Subcutaneous abdominal adipose tissue (tissue), 5 donors: Measurements from ENCODE around the gene ZBTB49.
"Not testable (repeated sequence)": the region's sequence is repeated elsewhere in the genome, so short reads cannot be mapped to it uniquely, and the experiment has no call there.

Experiments used
- H3K27ac ChIP-seq: one replicate; pipeline ENCODE4 v1.7.0; 2013; ENCODE audit warnings: low read depth, mild to moderate bottlenecking, inconsistent platforms, low read length, moderate library complexity
- H3K27me3 ChIP-seq, 5 donors: one replicate each; pipeline ENCODE4 v1.7.0; 2013; ENCODE audit warnings: low read length in 5 of 5, inconsistent platforms in 1 of 5; ENCODE audit not compliant: control insufficient read depth in 5 of 5, insufficient read depth in 4 of 5
- H3K36me3 ChIP-seq, 5 donors: one replicate each; pipeline ENCODE4 v1.7.0; 2013; ENCODE audit warnings: low read length in 5 of 5; ENCODE audit not compliant: control insufficient read depth in 5 of 5, insufficient read depth in 5 of 5
- H3K4me1 ChIP-seq, 5 donors: one replicate each; pipeline ENCODE4 v1.7.0; 2013; ENCODE audit warnings: low read length in 5 of 5, mild to moderate bottlenecking in 3 of 5, moderate library complexity in 1 of 5; ENCODE audit not compliant: control insufficient read depth in 5 of 5, insufficient read depth in 5 of 5
- H3K4me3 ChIP-seq, 5 donors: one replicate each; pipeline ENCODE4 v1.7.0; 2013; ENCODE audit warnings: low read length in 5 of 5, low read depth in 1 of 5
- H3K9ac ChIP-seq, 5 donors: one replicate each; pipeline ENCODE4 v1.7.0; 2013; ENCODE audit warnings: low read length in 5 of 5, mild to moderate bottlenecking in 4 of 5, moderate library complexity in 3 of 5
- H3K9me3 ChIP-seq, 5 donors: one replicate each; pipeline ENCODE4 v1.7.0; 2013; ENCODE audit warnings: low read length in 5 of 5; ENCODE audit not compliant: control insufficient read depth in 5 of 5
- donor health status: healthy.
- donor health status: healthy.
- donor health status: healthy.
- donor health status: healthy.
- donor health status: healthy.

ZBTB49 gene

DNA sequence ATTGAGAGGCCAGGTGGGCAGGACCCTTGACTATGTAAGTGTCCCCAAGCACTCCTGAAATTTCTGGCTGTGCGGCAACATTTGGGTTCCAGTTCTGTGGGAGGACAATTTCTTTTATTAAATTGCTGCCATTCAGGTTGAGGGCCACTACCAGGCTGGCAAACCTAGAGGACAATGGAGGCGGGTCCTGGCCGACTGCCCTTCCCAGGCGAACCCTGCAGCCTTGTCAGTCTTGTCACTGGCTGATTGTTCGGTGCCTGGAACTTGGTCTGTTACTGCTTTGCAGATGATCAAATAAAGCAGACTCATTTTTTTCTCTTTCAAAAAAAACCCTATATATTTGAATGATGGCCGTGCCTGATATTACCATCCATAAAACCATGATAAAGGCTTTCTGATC lies 35.4 kb upstream of the ZBTB49 start:
- Histone ChIP-seq H3K4me3 (no peak overlapping the region), H3K27me3 (peaks cover 0 to 10% (median 2%) of the 10 kb centered on the region in 5 donors), H3K9ac (no peak overlapping the region), H3K27ac (no peak overlapping the region), H3K36me3 (no peaks in the 10 kb centered on the region), H3K9me3 (no peaks in the 10 kb centered on the region), H3K4me1 (peaks cover 0 to 10% (median 4%) of the 10 kb centered on the region in 5 donors)

DNA sequence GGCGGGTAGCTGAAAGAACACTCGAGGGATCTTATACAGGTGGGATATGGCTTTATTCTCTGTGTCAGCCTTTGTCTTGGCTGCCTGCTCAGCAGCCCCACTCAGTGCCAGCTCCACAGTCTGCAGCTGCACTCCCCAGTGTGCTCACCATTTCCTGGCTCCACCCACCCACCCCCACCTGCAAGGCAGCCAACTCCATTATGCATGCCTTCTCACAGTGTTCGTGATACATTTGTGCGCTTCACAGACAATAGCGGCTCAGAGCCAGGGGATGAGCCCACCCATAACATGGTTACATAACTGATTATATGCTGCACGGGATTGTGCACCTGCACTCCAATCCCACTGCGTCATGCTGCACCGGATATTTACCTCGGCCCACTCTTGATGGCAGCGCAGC lies 33.3 kb upstream of the ZBTB49 start:
- no peak overlapping the region for H3K27ac ChIP-seq

DNA sequence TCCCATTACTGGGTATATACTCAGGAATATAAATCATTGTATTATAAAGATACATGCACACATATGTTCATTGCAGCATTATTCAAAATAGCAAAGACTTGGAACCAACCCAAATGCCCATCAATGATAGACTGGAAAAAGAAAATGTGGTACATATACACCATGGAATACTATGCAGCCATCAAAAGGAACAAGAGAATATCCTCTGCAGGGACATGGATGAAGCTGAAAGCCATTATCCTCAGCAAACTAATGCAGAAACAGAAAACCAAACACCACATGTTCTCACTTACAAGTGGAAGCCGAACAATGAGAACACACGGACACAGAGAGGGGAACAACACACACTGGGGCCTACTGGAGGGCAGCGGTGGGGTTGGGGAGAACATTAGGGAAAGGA lies 32.3 kb upstream of the ZBTB49 start:
- H3K4me1 ChIP-seq, result peaks cover 0 to 10% (median 4%) of the 10 kb centered on the region in 5 donors
- not testable (repeated sequence) for H3K27ac ChIP-seq, H3K36me3 ChIP-seq, H3K9me3 ChIP-seq, H3K4me3 ChIP-seq, H3K27me3 ChIP-seq, H3K9ac ChIP-seq

More for the DNA sequence above, 33.3 kb upstream of the ZBTB49 start:
- Histone ChIP-seq H3K27me3 (peaks cover 0 to 6% (median 0%) of the 10 kb centered on the region in 5 donors), H3K4me1 (peaks cover 0 to 10% (median 4%) of the 10 kb centered on the region in 5 donors), H3K9ac (no peak overlapping the region), H3K9me3 (no peaks in the 10 kb centered on the region), H3K36me3 (no peaks in the 10 kb centered on the region), H3K4me3 (no peak overlapping the region)

DNA sequence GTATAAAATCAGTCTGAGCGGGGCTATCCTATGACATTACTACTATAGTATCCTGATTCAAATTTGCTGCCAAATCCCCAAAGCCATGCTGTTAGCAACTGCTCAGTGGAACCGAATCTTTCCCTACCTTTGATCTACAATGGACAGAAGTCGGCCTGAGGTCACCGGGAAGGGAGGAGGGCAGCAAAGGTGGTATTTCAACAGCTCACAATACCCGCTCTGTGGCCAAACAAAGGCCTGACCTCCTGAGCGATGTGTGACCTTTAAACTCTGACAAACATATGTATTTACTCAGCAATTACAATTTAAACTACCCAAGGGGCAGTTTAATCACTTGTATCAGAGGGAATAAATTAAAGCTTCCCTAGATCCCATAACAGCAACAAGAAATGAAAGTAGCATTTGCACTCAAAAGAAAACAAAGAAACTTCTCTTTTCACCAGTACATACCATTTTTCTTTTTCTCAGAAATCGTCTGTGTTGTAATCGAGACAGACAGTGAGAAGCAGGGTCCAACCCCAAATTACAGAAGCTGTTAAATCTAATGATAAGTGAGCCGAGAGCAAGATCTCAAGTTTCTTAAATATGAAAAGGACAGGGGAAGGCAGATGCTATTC lies 30.5 kb upstream of the ZBTB49 start:
- Histone ChIP-seq H3K27me3 (peaks cover 0 to 6% (median 0%) of the 10 kb centered on the region in 5 donors), H3K36me3 (no peaks in the 10 kb centered on the region), H3K27ac (no peak overlapping the region), H3K9me3 (no peaks in the 10 kb centered on the region), H3K4me3 (no peak overlapping the region), H3K4me1 (peaks cover 0 to 10% (median 4%) of the 10 kb centered on the region in 5 donors), H3K9ac (peak overlapping the region in 3 of 5 donors; percentile 2 to 41 (median 39))

DNA sequence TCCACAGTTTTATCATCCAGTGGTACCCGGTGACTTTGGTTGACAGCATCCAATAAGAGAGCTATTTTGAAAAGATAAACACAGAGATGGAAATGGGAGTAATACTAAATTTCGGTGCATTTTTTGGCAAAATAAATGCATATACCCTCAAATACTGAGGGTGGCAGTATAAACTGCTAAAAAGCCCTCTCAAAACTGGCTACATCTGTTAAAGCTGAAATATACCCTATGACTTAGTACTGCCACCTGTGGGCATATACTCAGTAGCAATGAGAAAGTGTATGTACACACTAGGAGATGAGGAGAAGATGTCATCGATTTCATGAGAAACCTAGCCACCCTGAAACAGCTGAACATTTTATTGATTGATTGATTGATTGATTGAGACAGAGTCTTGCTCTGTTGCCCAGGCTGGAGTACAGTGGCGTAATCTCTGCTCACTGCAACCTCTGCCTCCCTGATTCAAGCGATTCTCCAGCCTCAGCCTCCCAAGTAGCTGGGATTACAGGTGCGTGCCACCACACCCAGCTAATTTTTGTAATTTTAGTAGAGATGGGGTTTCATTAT lies 29.8 kb upstream of the ZBTB49 start:
- Histone ChIP-seq H3K9ac (peak overlapping the region in 2 of 5 donors; percentile 2 to 39), H3K4me1 (peaks cover 0 to 10% (median 4%) of the 10 kb centered on the region in 5 donors), H3K36me3 (no peaks in the 10 kb centered on the region), H3K27me3 (peaks cover 0 to 3% (median 0%) of the 10 kb centered on the region in 5 donors), H3K9me3 (no peaks in the 10 kb centered on the region), H3K27ac (no peak overlapping the region), H3K4me3 (no peak overlapping the region)

DNA sequence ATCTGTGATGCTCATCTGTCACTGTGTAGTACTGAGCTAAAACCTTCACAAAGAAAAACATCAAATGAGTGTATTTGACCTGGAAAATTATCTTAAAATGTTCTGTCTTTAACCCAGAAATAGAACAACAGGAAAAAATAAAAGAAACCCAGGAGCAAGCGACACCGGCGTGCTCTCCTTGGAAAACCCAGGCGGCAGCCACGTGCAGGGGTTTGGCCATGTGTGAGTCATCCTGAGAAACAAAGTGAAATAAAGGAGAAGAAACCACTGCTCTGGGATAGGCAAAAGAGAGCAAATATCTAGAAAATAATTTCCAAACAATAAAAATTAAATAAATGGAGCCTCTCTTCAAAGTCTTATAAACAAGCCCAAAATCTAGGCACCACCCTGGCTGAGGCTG lies 22.1 kb upstream of the ZBTB49 start:
- Histone ChIP-seq H3K27ac (no peak overlapping the region), H3K27me3 (no peaks in the 10 kb centered on the region), H3K4me3 (no peak overlapping the region), H3K36me3 (peaks cover 10 to 51% (median 41%) of the 10 kb centered on the region in 5 donors), H3K4me1 (no peaks in the 10 kb centered on the region), H3K9me3 (no peaks in the 10 kb centered on the region), H3K9ac (no peak overlapping the region)

DNA sequence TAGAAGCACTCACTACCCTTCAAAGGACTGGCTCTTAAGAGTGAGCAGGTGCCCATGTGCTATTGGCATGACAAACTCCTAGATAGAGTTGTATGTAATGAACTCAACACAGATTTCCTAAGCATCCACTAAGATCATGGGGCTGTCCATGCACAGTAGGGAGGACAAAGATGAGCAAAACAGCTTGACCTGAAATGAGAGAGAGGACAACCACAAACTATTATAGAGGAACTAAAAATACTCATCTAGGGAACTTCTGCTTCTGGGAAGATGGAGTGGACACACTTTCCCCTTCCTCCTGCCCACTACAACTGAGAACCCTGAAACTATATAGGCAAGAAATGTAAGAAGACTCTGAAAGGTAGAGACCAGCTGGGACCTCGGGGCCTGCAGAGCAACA lies 21.3 kb upstream of the ZBTB49 start:
- H3K36me3 ChIP-seq, result peaks cover 10 to 59% (median 47%) of the 10 kb centered on the region in 5 donors

DNA sequence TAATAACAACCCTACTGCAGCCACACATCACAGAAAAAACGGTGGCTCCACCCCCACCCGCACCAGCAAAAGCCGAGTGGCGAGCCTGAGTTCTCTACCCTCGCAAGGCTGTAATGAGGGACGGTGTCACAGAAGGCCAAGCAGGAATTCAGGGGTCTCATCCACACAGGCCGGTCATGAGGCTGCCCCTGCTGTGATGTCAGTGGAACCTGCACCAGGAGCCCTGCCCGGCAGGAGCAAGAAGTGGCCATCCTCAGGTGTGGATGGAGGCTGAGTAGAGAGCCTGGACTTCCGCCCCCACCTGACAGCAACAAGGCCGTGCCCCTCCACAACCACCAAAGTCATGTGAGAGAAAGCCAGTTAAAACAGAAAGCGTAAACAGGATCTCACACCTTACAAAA lies 20.7 kb upstream of the ZBTB49 start:
- Histone ChIP-seq H3K27me3 (no peaks in the 10 kb centered on the region), H3K27ac (no peak overlapping the region), H3K4me1 (no peaks in the 10 kb centered on the region), H3K9me3 (no peaks in the 10 kb centered on the region), H3K36me3 (peaks cover 10 to 64% (median 50%) of the 10 kb centered on the region in 5 donors), H3K4me3 (no peak overlapping the region), H3K9ac (no peak overlapping the region)

More for the DNA sequence above, 21.3 kb upstream of the ZBTB49 start:
- Histone ChIP-seq H3K4me1 (no peaks in the 10 kb centered on the region), H3K4me3 (no peak overlapping the region), H3K9me3 (no peaks in the 10 kb centered on the region), H3K27me3 (no peaks in the 10 kb centered on the region), H3K27ac (no peak overlapping the region), H3K9ac (no peak overlapping the region)

DNA sequence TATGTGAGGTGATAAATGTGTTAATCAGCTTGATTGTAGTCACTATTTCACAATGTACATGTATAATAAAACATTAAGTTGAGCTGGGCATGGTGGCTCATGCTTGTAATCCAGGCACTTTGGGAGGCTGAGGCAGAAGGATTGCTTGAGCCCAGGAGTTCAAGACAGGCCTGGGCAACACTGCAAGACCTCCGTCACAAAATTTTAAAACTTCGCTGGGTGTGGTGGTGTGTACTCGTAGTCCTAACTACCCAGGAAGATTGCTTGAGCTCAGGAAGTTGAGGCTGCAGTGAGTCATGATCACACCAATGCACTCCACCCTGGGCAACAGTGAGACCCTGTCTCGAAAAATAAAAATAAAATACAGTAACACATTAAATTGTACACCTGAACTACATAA lies 20.2 kb upstream of the ZBTB49 start:
- Histone ChIP-seq H3K4me3 (no peak overlapping the region), H3K9ac (no peak overlapping the region), H3K27me3 (no peaks in the 10 kb centered on the region), H3K9me3 (no peaks in the 10 kb centered on the region), H3K4me1 (no peaks in the 10 kb centered on the region), H3K36me3 (peaks cover 10 to 70% (median 55%) of the 10 kb centered on the region in 5 donors), H3K27ac (no peak overlapping the region)

DNA sequence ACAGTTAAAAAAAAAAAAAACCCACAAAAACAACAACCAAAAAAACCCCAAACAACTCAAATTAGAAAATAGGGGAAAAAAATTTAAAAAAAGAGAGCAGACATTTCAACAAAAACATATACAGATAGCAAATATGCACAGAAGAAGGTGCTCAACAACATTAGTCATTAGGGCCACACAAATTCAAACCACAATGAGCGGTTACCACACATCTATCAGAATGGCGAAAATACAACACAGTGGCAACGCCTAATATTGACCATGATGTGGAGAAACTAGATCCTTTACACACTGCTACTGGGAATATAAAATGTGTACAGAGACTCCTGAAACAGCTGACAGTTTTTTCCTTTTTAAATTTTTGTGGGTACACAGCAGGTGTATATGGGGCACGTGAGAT lies 19.5 kb upstream of the ZBTB49 start:
- Histone ChIP-seq H3K9ac (no peak overlapping the region), H3K27ac (no peak overlapping the region), H3K4me1 (no peaks in the 10 kb centered on the region), H3K27me3 (no peaks in the 10 kb centered on the region), H3K9me3 (no peaks in the 10 kb centered on the region), H3K4me3 (no peak overlapping the region), H3K36me3 (peaks cover 10 to 73% (median 62%) of the 10 kb centered on the region in 5 donors)
